ENCODE results near the gene QPCT. TPM values are rescaled to one million over a fixed set of nuclear protein-coding genes. Genes with fewer than 3 reads are reported as not detected.
"Not testable (repeated sequence)": the region's sequence is repeated elsewhere in the genome, so short reads cannot be mapped to it uniquely, and the experiment has no call there.

QPCT gene
- total RNA-seq, 1 donor from 2014 or later = 5.6 TPM

- DNase-seq (ENCODE audit: low spot score) = no peak
Observed at GRCh38 chr2:37389989-37390765, 45.7 kb downstream of the QPCT start.

- no peak for DNase-seq (ENCODE audit: low spot score)
Observed at GRCh38 chr2:37390777-37391176, 46.3 kb downstream of the QPCT start.

GRCh38 chr2:37391711-37392110 lies 47.3 kb downstream of the QPCT start:
- DNase-seq (ENCODE audit: low spot score) = no peak

GRCh38 chr2:37392428-37392827 lies 48.0 kb downstream of the QPCT start:
- DNase-seq (ENCODE audit: low spot score) = no peak

- DNase-seq (ENCODE audit: low spot score) = no peak
Observed at GRCh38 chr2:37394263-37394662, 49.8 kb downstream of the QPCT start.

- no peak for DNase-seq (ENCODE audit: low spot score)
Observed at GRCh38 chr2:37394796-37395555, 50.5 kb downstream of the QPCT start.

GRCh38 chr2:37396890-37397565 lies 52.6 kb downstream of the QPCT start:
- no peak for DNase-seq (ENCODE audit: low spot score)

GRCh38 chr2:37398990-37399389 lies 54.6 kb downstream of the QPCT start:
- DNase-seq (ENCODE audit: low spot score) = no peak

- DNase-seq (ENCODE audit: low spot score) = no peak
Observed at GRCh38 chr2:37400041-37400440, 55.6 kb downstream of the QPCT start.

GRCh38 chr2:37402636-37403035 lies 58.2 kb downstream of the QPCT start:
- no peak for DNase-seq (ENCODE audit: low spot score)

- DNase-seq (ENCODE audit: low spot score) = no peak
Observed at GRCh38 chr2:37405781-37406180, 61.4 kb downstream of the QPCT start.

- DNase-seq (ENCODE audit: low spot score) = no peak
Observed at GRCh38 chr2:37412231-37412630, 67.8 kb downstream of the QPCT start.

- not testable (repeated sequence) for DNase-seq (ENCODE audit: low spot score)
Observed at GRCh38 chr2:37413911-37414469, 69.6 kb downstream of the QPCT start.

GRCh38 chr2:37414470-37414949 lies 70.1 kb downstream of the QPCT start:
- no peak for DNase-seq (ENCODE audit: low spot score)

GRCh38 chr2:37415128-37415820 lies 70.8 kb downstream of the QPCT start:
- DNase-seq (ENCODE audit: low spot score) = no peak

- DNase-seq (ENCODE audit: low spot score) = no peak
Observed at GRCh38 chr2:37417321-37417720, 72.9 kb downstream of the QPCT start.

GRCh38 chr2:37418956-37419355 lies 74.5 kb downstream of the QPCT start:
- DNase-seq (ENCODE audit: low spot score) = no peak

- DNase-seq (ENCODE audit: low spot score) = no peak
Observed at GRCh38 chr2:37421686-37422085, 77.3 kb downstream of the QPCT start.

GRCh38 chr2:37422816-37423215 lies 78.4 kb downstream of the QPCT start:
- DNase-seq (ENCODE audit: low spot score) = no peak
